Prostate gland (tissue), 2 donors: ENCODE data around the gene HIGD1A.

ENCODE experiments used
- POLR2A ChIP-seq: fragments of 450-650 bp; IDR thresholded peaks from one replicate; pipeline ENCODE4 v1.6.1; 2016; ENCODE audit warnings: antibody characterized with exemption, mild to moderate bottlenecking
- TF ChIP-seq, protein P1 (sequence below), 4 experiments: fragments of 200-600 bp in 2 of 4; fragments of 450-650 bp in 2 of 4; sonication (generic) in 2 of 4; IDR thresholded peaks; 1 replicate in 3 of 4; 2 replicates in 1 of 4; pipeline ENCODE4 v1.5.1; 2016 to 2019; ENCODE audit warnings: antibody characterized with exemption in 4 of 4, mild to moderate bottlenecking in 2 of 4, moderate library complexity in 2 of 4

DNA sequence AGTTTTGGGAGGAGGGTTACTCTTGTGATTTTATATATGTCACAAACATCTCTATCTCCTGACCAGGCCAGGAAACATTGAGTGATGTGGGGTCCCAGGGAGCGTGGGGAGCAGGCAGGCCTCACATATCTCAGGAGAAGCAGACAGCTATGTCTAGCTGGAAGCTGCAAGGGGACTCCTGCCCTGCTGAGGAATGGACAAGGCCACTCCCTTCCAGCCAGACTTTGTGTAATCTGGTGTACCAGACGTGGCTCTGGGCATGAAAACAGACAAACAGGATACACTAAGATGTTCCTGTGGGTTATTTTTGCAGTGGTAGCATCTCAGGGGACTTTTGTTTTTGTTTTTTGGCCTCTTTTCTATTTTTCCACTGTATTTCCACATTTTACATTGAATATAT, 48.2 kb upstream of the HIGD1A start:
- no peak for TF ChIP-seq POLR2A
- TF ChIP-seq, protein P1, sequence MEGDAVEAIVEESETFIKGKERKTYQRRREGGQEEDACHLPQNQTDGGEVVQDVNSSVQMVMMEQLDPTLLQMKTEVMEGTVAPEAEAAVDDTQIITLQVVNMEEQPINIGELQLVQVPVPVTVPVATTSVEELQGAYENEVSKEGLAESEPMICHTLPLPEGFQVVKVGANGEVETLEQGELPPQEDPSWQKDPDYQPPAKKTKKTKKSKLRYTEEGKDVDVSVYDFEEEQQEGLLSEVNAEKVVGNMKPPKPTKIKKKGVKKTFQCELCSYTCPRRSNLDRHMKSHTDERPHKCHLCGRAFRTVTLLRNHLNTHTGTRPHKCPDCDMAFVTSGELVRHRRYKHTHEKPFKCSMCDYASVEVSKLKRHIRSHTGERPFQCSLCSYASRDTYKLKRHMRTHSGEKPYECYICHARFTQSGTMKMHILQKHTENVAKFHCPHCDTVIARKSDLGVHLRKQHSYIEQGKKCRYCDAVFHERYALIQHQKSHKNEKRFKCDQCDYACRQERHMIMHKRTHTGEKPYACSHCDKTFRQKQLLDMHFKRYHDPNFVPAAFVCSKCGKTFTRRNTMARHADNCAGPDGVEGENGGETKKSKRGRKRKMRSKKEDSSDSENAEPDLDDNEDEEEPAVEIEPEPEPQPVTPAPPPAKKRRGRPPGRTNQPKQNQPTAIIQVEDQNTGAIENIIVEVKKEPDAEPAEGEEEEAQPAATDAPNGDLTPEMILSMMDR (IDR thresholded peaks at IDR 0.05): no peak
